Ovary (tissue), 3 donors: ENCODE data around the gene VAV3.

ENCODE experiments used
- EP300 ChIP-seq: sonication (generic); formaldehyde crosslinking; IDR thresholded peaks from one replicate; pipeline ENCODE4 v1.6.1; 2017; ENCODE audit warnings: antibody characterized with exemption
- POLR2A ChIP-seq: fragments of 450-650 bp; IDR thresholded peaks from one replicate; pipeline ENCODE4 v1.6.1; 2017; ENCODE audit warnings: antibody characterized with exemption, mild to moderate bottlenecking, moderate library complexity
- TF ChIP-seq, protein P1 (sequence below), 3 donors: fragments of 450-650 bp in 2 of 3; fragments of 200-600 bp in 1 of 3; IDR thresholded peaks; one replicate each; pipeline versions ENCODE4 v1.5.1 to v1.8.0; 2016 to 2022; ENCODE audit warnings: antibody characterized with exemption in 3 of 3, mild to moderate bottlenecking in 1 of 3
- donor health status: DM: no; HTN: no; CAD: no.

GRCh38 chr1:108007070-108007469, 42.1 kb upstream of the VAV3 start:
- TF ChIP-seq, protein P1, sequence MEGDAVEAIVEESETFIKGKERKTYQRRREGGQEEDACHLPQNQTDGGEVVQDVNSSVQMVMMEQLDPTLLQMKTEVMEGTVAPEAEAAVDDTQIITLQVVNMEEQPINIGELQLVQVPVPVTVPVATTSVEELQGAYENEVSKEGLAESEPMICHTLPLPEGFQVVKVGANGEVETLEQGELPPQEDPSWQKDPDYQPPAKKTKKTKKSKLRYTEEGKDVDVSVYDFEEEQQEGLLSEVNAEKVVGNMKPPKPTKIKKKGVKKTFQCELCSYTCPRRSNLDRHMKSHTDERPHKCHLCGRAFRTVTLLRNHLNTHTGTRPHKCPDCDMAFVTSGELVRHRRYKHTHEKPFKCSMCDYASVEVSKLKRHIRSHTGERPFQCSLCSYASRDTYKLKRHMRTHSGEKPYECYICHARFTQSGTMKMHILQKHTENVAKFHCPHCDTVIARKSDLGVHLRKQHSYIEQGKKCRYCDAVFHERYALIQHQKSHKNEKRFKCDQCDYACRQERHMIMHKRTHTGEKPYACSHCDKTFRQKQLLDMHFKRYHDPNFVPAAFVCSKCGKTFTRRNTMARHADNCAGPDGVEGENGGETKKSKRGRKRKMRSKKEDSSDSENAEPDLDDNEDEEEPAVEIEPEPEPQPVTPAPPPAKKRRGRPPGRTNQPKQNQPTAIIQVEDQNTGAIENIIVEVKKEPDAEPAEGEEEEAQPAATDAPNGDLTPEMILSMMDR (IDR thresholded peaks at IDR 0.05) = no peak
- TF ChIP-seq POLR2A = no peak
- no peak for TF ChIP-seq EP300
